ENCODE measurements around the gene MCCC2.

- TF ChIP-seq CTCF (conservative IDR thresholded peaks at IDR 0.05; ENCODE audit: low read depth in 2 of 2) (no peak), EZH2 (IDR thresholded peaks at IDR 0.05; ENCODE audit: low read depth, unreplicated experiment) (no peak)
Measured at GRCh38 chr5:71588533-71588885, 1.4 kb downstream of the MCCC2 start.

All from GM23338 (cell line).